Neural cell (in vitro differentiated cells): ENCODE measurements around the gene OTX2. TPM values are rescaled to one million over a fixed set of nuclear protein-coding genes. Genes with fewer than 3 reads are reported as not detected.

Source experiments
- H2AFZ ChIP-seq: fragments of 200-600, 300-800 bp; sonication (generic), shearing (Covaris generic); 2 replicates; pipeline ENCODE4 v1.6.0; 2014; ENCODE audit warnings: low read depth, mild to moderate bottlenecking, antibody characterized with exemption, low read length, moderate library complexity
- H3F3A ChIP-seq: fragments of 200-600 bp; shearing (Covaris generic); 2 replicates; pipeline ENCODE4 v1.6.1; 2016; ENCODE audit warnings: mild to moderate bottlenecking, moderate library complexity, mixed read lengths, antibody characterized with exemption, low read length; ENCODE audit not compliant: insufficient read depth, poor library complexity, severe bottlenecking
- H3K27ac ChIP-seq: fragments of 200-600, 300-800 bp; sonication (generic), shearing (Covaris generic); 2 replicates; pipeline ENCODE4 v1.5.1; 2014; ENCODE audit warnings: mild to moderate bottlenecking, low read length, moderate library complexity
- H3K27me3 ChIP-seq: fragments of 300-800, 200-600 bp; sonication (generic), shearing (Covaris generic); 2 replicates; pipeline ENCODE4 v1.6.0; 2014; ENCODE audit warnings: mild to moderate bottlenecking, low read depth, low read length, moderate library complexity; ENCODE audit not compliant: insufficient read depth
- H3K36me3 ChIP-seq: fragments of 300-800, 200-600 bp; sonication (generic), shearing (Covaris generic); 2 replicates; pipeline ENCODE4 v1.5.1; 2014; ENCODE audit warnings: mild to moderate bottlenecking, antibody characterized with exemption, low read length, moderate library complexity; ENCODE audit not compliant: insufficient read depth
- H3K4me2 ChIP-seq: fragments of 300-800, 200-600 bp; sonication (generic), shearing (Covaris generic); 2 replicates; pipeline ENCODE4 v1.6.0; 2014; ENCODE audit warnings: mild to moderate bottlenecking, low read length
- H3K4me3 ChIP-seq: fragments of 300-800, 200-600 bp; sonication (generic), shearing (Covaris generic); 2 replicates; pipeline ENCODE4 v1.5.1; 2014; ENCODE audit warnings: mild to moderate bottlenecking, low read length, moderate library complexity
- H3K79me2 ChIP-seq: fragments of 200-600 bp; shearing (Covaris generic); replicated peaks from 2 replicates; pipeline ENCODE4 v1.6.0; 2014; ENCODE audit warnings: mild to moderate bottlenecking, low read length, moderate library complexity; ENCODE audit not compliant: insufficient read depth
- H3K9ac ChIP-seq: fragments of 300-800, 200-600 bp; sonication (generic), shearing (Covaris generic); 2 replicates; pipeline ENCODE4 v1.6.1; 2016; ENCODE audit warnings: mild to moderate bottlenecking, low read length, mixed read lengths
- H3K9me2 ChIP-seq: fragments of 200-600 bp; shearing (Covaris generic); 2 replicates; pipeline ENCODE4 v1.6.1; 2016; ENCODE audit warnings: mild to moderate bottlenecking, low read length, mixed read lengths; ENCODE audit not compliant: insufficient read depth
- H3K9me3 ChIP-seq: fragments of 200-600, 300-800 bp; sonication (generic), shearing (Covaris generic); 2 replicates; pipeline ENCODE4 v1.6.1; 2016; ENCODE audit warnings: mild to moderate bottlenecking, mixed run types, low read length, moderate library complexity, mixed read lengths
- H4K20me1 ChIP-seq: fragments of 200-600 bp; shearing (Covaris generic); 2 replicates; pipeline ENCODE4 v1.6.1; 2016; ENCODE audit warnings: mild to moderate bottlenecking, mixed run types; ENCODE audit not compliant: insufficient read depth
- EP300 ChIP-seq: fragments of 450-650 bp; conservative IDR thresholded peaks from 2 replicates; pipeline ENCODE4 v1.6.1; 2014; ENCODE audit warnings: antibody characterized with exemption, mild to moderate bottlenecking, moderate library complexity; ENCODE audit not compliant: poor library complexity, severe bottlenecking
- EZH2 ChIP-seq: fragments of 200-600, 300-800 bp; shearing (Covaris generic), sonication (generic); IDR thresholded peaks from 2 replicates; pipeline ENCODE4 v1.6.1; 2014; ENCODE audit warnings: antibody characterized with exemption, low read length, borderline replicate concordance, mild to moderate bottlenecking; ENCODE audit not compliant: insufficient read depth, poor library complexity, severe bottlenecking
- MXI1 ChIP-seq: fragments of 450-650 bp; conservative IDR thresholded peaks from 2 replicates; pipeline ENCODE4 v1.6.1; 2014; ENCODE audit warnings: antibody characterized with exemption, mild to moderate bottlenecking; ENCODE audit not compliant: poor library complexity, severe bottlenecking
- POLR2AphosphoS5 ChIP-seq: IDR thresholded peaks from 2 replicates; pipeline ENCODE4 v1.6.1; 2012
- RAD21 ChIP-seq: fragments of 450-650 bp; conservative IDR thresholded peaks from 2 replicates; pipeline ENCODE4 v1.6.1; 2014; ENCODE audit warnings: antibody characterized with exemption, mild to moderate bottlenecking, moderate library complexity
- SMC3 ChIP-seq: fragments of 450-650 bp; conservative IDR thresholded peaks from 2 replicates; pipeline ENCODE4 v1.6.1; 2014; ENCODE audit warnings: antibody characterized with exemption, mild to moderate bottlenecking, moderate library complexity; ENCODE audit not compliant: poor library complexity
- TAF1 ChIP-seq: IDR thresholded peaks from 2 replicates; pipeline ENCODE4 v1.6.1; 2012; ENCODE audit warnings: low read depth
- polyA plus RNA-seq: library from polyadenylated mRNA; depleted of rRNA; stranded (reverse); fragments of >200 nt; gene quantifications from 2 replicates; pipeline ENCODE4 v1.2.3, GENCODE V29; 2014
- TF ChIP-seq, protein P1 (sequence below): fragments of 450-650 bp; IDR thresholded peaks from 2 replicates; pipeline ENCODE4 v1.5.1; 2014; ENCODE audit warnings: antibody characterized with exemption, mild to moderate bottlenecking, moderate library complexity; ENCODE audit not compliant: poor library complexity, severe bottlenecking
- TF ChIP-seq, protein P2 (sequence below): IDR thresholded peaks from 2 replicates; pipeline ENCODE4 v1.6.1; 2012; ENCODE audit warnings: borderline replicate concordance

OTX2 gene
- polyA plus RNA-seq, 1 donor from 2014 or later, result 2.1 TPM

DNA sequence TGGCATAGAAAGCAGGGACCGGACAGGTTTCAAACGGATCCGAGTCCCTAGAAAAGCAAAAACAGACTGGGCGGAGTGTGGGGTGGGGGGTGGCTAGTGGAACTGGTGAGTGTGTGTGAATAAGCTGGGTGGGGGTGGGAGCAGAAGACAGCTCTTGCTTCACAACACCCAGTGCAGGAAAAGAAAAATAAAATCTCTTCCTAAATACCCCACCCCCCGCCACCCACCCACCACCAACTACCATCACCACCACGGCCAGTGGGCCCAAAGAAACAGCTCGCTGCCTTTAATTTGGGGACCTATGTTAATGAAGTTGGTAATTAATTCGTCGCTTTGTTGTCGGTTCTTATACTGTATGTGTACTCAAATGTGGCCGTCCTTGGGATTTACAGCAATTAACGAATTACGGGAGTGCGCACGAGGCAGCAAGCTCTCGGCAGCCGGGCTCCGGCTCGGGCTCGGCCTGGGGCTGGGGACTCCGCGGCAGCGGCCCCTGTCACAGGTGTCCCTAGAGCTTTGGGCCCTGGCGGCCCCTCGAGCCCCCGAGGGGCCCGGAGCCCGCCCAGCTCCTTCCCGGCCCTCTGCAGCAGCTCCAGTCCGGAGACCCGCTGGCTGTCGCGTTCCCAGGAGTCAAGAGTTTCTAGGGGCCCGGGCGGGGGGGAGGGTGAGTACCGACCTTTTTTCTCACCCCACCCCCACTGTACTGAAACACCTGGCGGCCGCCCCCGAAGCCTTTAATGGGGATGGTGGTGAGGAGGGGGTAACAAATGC lies 1.5 kb upstream of the OTX2 start:
- H3K79me2 ChIP-seq, result peaks cover 82% of the 10 kb centered on the region
- H3F3A ChIP-seq, result peaks cover 5% of the 10 kb centered on the region
- H3K4me2 ChIP-seq, result no peak overlapping the region
- no peaks in the 10 kb centered on the region for H3K9me3 ChIP-seq
- no peak for TF ChIP-seq EP300
- no peak for TF ChIP-seq EZH2
- TF ChIP-seq POLR2AphosphoS5, result no peak
- no peak for TF ChIP-seq SMC3
- TF ChIP-seq, protein P1, sequence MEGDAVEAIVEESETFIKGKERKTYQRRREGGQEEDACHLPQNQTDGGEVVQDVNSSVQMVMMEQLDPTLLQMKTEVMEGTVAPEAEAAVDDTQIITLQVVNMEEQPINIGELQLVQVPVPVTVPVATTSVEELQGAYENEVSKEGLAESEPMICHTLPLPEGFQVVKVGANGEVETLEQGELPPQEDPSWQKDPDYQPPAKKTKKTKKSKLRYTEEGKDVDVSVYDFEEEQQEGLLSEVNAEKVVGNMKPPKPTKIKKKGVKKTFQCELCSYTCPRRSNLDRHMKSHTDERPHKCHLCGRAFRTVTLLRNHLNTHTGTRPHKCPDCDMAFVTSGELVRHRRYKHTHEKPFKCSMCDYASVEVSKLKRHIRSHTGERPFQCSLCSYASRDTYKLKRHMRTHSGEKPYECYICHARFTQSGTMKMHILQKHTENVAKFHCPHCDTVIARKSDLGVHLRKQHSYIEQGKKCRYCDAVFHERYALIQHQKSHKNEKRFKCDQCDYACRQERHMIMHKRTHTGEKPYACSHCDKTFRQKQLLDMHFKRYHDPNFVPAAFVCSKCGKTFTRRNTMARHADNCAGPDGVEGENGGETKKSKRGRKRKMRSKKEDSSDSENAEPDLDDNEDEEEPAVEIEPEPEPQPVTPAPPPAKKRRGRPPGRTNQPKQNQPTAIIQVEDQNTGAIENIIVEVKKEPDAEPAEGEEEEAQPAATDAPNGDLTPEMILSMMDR, result no peak
- TF ChIP-seq MXI1, result no peak
- no peak for TF ChIP-seq RAD21
- TF ChIP-seq, protein P2, sequence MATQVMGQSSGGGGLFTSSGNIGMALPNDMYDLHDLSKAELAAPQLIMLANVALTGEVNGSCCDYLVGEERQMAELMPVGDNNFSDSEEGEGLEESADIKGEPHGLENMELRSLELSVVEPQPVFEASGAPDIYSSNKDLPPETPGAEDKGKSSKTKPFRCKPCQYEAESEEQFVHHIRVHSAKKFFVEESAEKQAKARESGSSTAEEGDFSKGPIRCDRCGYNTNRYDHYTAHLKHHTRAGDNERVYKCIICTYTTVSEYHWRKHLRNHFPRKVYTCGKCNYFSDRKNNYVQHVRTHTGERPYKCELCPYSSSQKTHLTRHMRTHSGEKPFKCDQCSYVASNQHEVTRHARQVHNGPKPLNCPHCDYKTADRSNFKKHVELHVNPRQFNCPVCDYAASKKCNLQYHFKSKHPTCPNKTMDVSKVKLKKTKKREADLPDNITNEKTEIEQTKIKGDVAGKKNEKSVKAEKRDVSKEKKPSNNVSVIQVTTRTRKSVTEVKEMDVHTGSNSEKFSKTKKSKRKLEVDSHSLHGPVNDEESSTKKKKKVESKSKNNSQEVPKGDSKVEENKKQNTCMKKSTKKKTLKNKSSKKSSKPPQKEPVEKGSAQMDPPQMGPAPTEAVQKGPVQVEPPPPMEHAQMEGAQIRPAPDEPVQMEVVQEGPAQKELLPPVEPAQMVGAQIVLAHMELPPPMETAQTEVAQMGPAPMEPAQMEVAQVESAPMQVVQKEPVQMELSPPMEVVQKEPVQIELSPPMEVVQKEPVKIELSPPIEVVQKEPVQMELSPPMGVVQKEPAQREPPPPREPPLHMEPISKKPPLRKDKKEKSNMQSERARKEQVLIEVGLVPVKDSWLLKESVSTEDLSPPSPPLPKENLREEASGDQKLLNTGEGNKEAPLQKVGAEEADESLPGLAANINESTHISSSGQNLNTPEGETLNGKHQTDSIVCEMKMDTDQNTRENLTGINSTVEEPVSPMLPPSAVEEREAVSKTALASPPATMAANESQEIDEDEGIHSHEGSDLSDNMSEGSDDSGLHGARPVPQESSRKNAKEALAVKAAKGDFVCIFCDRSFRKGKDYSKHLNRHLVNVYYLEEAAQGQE, result no peak
- TF ChIP-seq TAF1, result no peak
- H3K4me3 ChIP-seq, result no peak overlapping the region
- H3K27me3 ChIP-seq, result peaks cover 100% of the 10 kb centered on the region
- H4K20me1 ChIP-seq, result no peaks in the 10 kb centered on the region
- no peak overlapping the region for H2AFZ ChIP-seq
- H3K36me3 ChIP-seq, result no peaks in the 10 kb centered on the region
- H3K9me2 ChIP-seq, result no peaks in the 10 kb centered on the region
- no peak overlapping the region for H3K27ac ChIP-seq
- H3K9ac ChIP-seq, result no peak overlapping the region

GRCh38 chr14:56810836-56811592 lies 735 bp upstream of the OTX2 start:
- H3K4me3 ChIP-seq, result no peak overlapping the region
- H3K9ac ChIP-seq, result no peak overlapping the region
- H4K20me1 ChIP-seq, result no peaks in the 10 kb centered on the region
- H3K27ac ChIP-seq, result no peak overlapping the region
- H2AFZ ChIP-seq, result no peak overlapping the region
- peaks cover 89% of the 10 kb centered on the region for H3K79me2 ChIP-seq
- no peak for TF ChIP-seq EZH2
- TF ChIP-seq, protein P1, result no peak
- no peak for TF ChIP-seq EP300
- no peak for TF ChIP-seq SMC3
- TF ChIP-seq RAD21, result no peak
- TF ChIP-seq, protein P2, result no peak
- TF ChIP-seq TAF1, result no peak
- TF ChIP-seq POLR2AphosphoS5, result no peak
- no peak overlapping the region for H3K4me2 ChIP-seq
- peaks cover 100% of the 10 kb centered on the region for H3K27me3 ChIP-seq
- no peaks in the 10 kb centered on the region for H3K9me2 ChIP-seq
- peaks cover 5% of the 10 kb centered on the region for H3F3A ChIP-seq
- no peaks in the 10 kb centered on the region for H3K9me3 ChIP-seq
- H3K36me3 ChIP-seq, result no peaks in the 10 kb centered on the region
